NAMALWA (cell line): ENCODE results near the gene UIMC1.

ENCODE experiments used
- DNase-seq: peaks from one replicate; pipeline ENCODE4 v3.0.0-alpha.2; 2015; ENCODE audit warnings: low spot score

Gene UIMC1

DNA sequence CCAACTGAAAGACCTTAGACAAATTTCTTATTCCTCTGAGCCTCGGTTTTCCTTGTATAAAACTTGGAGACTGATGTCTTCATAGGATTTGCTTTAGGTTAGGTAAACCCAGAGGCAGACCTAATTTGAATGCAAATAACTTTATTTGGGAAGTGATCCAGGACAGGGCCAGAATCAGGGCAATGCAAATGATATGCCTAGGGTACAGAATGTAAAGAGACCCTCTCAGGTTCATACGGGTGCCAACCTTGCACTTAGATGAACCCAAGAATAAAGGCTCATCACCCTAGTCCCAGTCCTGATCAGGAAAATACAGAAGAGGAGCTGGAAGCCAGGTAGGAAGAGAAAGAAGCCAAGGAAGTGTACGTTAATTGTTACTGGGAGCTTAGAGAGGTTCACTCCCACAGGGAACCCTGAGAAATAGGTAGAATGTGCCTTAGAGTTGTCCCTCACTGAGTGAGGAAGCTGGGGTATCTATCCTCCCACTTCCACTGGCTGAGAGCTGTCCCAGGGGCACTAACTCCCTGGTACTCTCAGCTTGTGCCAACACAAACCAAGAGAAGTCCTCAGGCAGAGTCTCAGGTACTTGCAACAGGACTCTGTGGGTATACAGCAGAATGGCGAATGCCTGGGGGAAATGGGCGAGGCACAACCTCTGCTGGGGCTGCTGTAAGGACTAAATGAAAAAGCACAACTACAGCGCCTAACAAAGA is 104.3 kb downstream of the UIMC1 start:
- DNase-seq: no peak

- DNase-seq: peak; percentile 17
Measured at GRCh38 chr5:176901260-176902101, 105.1 kb downstream of the UIMC1 start.

- no peak for DNase-seq
Measured at GRCh38 chr5:176900780-176901204, 105.8 kb downstream of the UIMC1 start.

DNA sequence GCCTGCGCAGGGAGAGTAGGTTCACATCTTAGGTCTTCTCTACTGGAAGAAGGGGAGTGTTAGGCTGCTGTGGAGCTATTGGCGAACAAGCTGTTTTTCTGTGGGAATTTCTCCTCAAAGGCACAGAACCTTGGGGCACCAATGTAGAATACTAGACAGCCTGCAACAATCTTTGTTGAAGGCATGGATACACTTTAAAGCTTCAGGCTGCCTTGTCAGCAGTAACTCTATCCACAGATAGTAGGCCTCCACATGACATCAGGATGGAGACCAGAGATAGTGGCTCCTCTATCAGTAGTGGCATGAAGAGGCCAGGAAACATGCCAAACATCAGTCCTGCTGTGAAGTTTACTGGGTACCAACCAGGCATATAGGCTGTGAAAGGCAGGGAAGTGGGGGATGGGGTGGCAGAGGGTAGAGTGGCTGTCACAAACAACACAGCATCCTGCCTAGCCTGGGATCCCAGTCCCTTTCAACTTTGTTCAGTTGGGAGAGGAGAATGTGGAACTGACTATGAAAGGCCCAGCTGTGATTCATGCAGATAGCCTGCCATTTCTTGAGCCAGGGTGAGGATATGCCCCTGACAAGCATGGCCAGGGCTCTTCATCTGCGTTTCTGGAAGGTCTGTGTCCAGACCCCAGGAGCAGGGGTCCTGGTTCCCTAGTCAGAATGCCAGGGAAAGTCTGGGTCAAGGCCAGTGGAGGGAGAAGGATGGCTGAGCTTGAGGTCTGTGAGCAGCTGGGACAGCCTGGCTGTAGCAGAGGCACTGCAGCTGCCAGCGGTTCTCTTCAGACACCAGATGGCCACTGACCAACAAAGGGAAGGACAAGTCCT is 106.4 kb downstream of the UIMC1 start:
- no peak for DNase-seq

GRCh38 chr5:176899296-176899891 is 107.2 kb downstream of the UIMC1 start, which contains the start of gene HK3:
TSS of gene HK3 (minus strand) at chr5:176899346. CDS start at chr5:176896159, 3,187 bp downstream.
- DNase-seq: no peak

DNA sequence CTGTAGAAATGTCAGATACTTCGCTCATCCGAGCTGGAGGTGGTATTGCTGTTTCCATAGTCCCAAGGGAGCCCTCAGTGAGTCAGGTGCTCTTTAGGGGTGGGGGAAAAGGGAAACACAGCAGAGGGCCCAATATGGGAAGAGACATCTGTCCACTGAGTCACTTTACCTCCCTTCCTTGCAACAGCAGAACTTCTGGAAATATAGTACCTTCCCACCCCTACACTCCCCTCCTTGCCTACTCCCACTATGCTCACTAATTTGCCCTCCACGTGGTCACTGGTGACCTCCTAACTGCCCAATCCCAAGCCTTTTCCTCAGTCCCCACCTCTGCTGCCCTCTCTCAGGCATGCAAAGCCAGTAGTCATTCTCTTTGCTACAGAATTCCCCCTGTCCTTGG is 109.3 kb downstream of the UIMC1 start:
- DNase-seq: no peak

DNA sequence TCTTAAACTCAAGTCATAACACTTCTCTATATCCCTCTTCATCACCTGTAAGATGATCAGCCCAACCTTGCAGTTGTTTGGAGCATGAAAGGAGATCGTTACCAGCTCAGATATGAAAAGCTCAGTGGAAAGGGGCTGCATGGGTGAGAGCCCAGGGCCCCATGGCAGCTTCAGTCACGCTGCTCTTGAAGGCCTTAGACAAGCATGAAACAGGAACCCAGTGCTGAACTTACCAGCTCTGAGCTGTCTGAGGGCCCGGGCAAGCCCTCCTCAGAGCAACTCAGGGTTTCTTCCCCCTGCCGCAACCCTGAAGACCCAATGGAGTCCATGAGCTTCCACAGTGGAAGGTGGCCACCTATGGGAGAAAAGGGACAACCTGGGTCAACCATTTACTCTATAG is 110.7 kb downstream of the UIMC1 start:
- no peak for DNase-seq

DNA sequence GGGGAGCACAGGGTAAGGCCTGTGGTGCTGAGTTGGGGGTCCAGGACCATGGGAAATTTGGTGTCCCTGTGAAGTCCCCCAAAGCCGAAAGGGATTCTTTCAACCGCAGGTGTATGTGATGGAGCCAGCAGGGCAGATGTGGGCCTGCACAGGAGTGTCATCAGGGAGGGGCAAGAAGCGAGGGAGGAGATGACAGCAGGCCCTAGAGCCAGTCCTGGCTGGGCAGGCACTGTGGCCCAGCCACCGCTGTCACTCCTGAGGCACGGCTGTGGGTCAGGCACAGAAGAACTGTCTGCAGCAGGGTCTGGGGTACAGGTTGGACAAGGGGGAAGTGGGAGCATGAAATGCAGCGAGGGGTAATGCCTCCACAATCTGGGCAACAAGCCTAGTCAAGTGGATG is 112.3 kb downstream of the UIMC1 start:
- no peak for DNase-seq

DNA sequence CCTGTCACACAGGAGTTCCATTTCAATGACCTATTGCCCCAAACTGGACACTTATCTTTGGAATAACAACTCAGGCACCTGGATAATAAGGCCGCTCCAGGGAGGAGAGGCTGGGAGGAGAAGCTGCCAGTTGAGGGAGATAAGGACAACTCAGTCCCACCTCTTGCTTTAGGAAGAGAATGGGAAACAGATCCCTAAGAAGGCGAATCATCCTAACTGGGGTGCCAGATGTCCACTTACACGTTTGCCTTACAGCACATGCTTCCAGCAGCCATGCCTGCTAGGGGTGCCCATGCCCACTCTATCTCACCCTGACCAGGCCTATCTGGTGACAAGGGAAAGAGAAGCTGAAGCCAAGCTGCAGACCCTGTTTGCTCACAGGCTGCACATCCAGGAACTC is 113.9 kb downstream of the UIMC1 start:
- DNase-seq: no peak

- DNase-seq: no peak
Measured at GRCh38 chr5:176891331-176891958, 115.1 kb downstream of the UIMC1 start.

DNA sequence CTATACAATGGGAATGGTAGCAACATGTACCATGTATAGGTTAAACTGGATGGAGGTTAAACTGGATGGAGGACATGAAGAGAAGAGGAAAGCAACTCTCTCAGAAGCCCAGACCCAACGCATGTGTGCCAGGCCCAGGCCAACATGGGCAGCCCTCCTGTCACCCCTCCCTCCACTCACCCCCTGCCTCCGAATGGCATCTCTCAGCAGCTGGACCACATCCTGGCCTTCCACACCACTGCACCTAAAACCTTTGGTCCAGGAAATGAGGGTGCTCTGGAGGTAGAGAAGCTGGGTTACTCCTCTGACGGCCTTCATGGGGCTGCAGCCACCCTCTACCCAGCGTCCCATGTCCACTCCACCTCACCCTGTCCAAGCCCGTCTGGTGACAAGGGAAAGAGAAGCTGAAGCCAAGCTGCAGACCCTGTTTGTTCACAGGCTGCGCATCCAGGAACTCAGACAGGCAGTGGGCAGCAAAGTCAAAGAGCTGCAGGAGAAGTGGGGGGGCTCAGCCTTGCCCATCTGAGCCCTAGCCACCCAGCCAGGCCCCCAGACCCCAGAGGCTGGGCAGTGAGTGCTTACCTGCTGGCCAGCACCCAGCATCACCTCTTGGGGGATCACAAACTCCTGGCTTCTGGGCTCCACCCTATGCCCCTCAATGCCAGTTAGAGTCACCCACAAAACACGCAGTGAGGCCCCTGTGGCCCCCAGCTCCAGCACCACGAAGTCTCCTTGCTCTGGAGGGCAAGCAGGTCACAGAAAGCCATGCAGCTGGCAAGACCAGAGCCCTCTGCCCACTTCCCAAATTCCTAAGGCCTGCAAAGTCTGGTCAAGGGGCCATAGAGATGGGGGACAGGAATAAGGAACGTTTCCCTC is 115.9 kb downstream of the UIMC1 start:
- no peak for DNase-seq

DNA sequence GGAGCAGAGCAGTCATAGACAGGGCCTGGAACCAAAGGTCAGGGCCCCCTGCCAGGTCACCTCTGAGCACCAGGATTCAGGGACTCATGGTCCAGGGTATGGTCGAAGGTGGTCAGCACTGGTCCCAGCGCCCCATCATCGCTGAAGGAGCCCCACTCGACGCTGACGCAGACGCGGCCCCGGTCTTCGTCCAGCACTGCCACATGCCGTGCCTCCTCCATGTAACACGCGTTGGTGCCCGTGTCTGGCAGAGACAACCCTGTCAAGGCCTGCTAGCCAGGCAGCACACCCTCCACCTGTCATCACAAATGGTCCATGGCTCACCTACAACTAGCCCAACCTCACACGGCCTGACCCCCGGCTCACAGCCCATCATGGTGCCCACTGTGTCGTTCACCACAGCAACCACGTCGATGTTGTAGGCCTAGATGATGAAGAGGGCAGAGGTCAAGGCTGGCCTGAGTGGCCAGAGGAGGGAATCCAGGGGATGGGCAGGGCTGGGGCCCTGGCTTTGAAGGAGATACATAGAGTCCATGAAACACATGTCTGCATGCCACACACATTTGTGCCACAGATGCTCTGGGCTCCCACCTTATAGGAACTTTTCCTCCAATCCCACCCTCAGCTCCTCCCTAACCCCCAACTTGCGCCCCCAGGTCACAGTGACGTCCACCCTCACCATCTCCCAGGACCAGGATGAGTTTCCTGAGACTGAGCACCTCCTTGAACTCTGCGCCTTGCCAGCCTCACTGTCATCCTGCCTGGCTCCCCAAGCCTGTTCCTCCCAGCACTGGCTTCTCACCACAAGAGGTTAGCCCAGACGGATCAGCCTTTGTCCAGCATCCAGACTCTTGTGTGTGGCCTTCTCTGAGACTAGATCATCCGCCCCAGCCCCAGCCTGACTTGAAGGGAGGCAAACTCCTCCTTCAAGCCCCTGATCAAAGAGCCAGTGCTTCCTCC is 117.0 kb downstream of the UIMC1 start:
- no peak for DNase-seq

DNA sequence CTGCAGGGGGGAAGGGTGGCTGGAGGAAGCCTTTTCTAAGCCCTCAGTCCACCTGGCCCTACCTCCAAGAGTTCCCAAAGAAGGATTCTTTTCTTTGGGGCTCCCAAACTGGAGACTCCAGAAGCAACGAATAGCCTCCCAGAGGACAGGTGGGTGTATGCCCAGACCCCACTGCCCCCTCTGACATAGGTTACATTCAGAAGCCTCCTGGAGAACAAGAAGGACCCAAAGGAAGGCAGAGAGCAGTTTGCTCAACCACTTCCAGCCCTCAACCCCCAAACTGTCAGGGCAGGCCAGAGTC is 117.8 kb downstream of the UIMC1 start:
- DNase-seq: no peak

DNA sequence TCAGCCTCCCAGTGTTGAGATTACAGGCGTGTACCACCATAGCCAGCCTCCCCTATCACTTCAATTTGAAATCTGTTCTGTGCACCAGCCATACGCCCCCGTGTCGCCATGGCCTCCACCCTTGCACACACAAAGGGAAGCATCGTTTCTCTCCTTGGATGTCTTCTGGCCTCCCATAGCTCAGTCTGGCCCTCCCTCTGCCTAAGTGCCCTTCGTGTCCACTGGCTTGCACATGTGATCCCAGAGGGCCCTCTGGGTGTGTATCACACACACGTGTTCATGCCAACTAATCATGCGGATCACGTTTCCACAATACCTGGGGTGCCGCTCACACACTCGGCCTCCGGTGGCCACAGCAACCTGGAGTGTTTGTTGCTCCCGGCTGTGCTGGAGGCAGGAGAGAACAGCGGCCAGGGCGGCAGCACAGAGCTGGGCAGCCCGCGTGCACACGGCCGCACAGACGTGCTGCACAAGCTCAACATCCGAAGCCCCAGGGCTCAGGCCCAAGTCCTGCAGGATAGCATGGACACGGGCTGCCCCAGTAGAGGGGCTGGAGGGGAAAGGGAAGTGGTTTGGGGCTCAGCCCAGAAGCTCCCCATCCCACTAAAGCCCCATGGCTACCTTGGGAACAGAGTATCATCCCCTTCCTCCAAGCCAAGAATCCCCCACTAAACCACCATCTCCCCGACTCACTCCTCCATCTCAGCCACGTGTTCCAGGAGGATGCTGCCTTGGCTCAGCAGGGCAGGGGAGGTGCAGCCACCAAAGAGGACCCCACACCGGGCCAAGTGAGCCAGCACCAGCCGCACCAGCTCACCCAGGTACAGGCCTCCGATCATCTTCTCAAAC is 118.3 kb downstream of the UIMC1 start:
- DNase-seq: no peak

DNA sequence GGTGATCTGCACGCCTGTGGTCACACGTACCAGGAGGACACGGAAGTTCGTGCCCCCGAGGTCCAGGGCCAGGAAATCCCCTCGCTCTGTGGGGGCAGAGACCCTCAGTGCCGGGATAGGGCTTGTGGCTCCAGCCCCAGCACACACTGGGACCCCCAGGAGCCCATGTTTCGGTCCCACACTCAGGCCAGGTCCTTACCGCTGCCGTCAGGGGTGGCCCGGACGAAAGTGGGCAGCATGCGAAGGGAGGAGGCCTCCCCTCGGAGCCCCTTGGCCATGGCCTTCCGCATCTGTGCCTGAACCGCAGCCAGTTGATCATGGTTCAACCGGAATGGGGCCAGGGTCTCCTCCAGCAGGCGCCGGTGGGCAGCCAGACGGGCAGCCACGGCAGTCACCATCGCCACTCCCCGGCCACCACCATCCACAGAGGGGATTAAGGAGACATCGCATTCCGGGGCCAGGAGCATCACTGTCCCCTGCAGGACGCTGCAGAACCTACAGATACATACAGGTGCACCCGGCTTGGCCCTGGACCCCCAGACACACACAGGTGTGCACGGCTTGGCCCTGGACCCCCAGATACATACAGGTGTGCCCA is 119.2 kb downstream of the UIMC1 start:
- DNase-seq: no peak

DNA sequence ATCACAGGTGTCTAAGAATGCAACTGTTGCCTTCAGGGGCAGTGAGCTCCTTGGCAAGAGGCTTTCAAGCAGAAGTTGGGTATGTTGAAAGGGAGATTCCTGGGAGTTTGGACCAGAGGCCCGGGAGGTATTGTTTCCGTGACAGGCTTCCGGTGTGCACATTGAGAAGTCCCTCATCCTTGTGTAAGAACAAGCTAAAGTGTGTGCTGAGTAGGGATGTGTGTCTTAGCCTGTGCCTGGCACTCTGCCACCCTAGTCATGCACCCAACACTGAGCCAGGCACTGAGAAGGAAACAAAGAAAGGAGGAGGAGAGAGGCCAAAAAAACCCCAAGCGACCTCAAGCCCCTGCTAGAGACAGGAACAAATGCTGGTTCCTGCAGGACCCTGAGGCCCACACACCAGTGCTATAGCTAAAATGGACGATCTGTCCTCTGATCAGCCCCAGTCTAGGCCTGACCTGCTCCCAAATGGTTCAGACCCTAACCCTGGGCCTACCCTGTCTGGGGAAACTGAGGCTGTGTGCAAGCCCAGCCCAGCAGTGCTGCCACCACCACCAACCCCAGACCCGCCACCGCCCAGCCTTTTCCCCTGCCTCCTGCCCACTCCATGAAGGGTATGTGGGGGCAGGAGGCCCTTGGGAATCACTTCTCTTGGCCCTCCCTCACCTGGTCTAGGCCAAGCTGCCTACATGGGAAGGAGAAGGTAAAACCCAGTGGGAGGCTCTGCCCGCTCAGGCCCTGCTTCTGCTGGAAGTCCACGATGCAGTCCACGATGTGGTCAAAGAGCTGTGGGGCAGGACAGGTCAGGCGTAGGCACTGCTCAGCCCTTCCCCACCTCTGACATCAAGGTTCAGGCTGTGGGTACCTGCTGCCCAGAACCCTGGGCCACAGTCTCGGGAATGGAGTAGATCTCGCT is 120.0 kb downstream of the UIMC1 start:
- DNase-seq: no peak

- no peak for DNase-seq
Measured at GRCh38 chr5:176884571-176884890, 122.0 kb downstream of the UIMC1 start.
